ENCODE measurements around the gene GP1BB.

Gene GP1BB

DNA sequence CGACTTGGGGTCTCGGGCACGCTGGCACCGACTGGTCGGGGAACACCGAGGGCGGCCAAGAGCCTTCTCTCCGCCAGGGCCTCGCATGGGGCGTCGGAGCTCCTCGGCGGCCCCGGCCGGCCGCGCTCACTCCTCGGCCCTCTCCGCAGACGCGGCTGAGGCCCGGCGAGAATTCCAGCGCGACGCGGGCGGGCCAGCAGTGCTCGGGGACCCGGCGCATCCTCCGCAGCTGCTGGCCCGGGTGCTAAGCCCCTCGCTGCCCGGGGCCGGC, 42.8 kb downstream of the GP1BB start:
- TF ChIP-seq, protein P1, sequence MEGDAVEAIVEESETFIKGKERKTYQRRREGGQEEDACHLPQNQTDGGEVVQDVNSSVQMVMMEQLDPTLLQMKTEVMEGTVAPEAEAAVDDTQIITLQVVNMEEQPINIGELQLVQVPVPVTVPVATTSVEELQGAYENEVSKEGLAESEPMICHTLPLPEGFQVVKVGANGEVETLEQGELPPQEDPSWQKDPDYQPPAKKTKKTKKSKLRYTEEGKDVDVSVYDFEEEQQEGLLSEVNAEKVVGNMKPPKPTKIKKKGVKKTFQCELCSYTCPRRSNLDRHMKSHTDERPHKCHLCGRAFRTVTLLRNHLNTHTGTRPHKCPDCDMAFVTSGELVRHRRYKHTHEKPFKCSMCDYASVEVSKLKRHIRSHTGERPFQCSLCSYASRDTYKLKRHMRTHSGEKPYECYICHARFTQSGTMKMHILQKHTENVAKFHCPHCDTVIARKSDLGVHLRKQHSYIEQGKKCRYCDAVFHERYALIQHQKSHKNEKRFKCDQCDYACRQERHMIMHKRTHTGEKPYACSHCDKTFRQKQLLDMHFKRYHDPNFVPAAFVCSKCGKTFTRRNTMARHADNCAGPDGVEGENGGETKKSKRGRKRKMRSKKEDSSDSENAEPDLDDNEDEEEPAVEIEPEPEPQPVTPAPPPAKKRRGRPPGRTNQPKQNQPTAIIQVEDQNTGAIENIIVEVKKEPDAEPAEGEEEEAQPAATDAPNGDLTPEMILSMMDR (IDR thresholded peaks at IDR 0.05; ENCODE audit: insufficient read depth, low read length, missing control alignments): no peak
- ChIA-PET POLR2A (no interaction called here), CTCF (no interaction called here)
- no peak overlapping the region for H3K4me3 ChIP-seq (ENCODE audit: low read depth, low read length)
- DNase-seq (ENCODE audit: low read depth, low spot score): no peak

DNA sequence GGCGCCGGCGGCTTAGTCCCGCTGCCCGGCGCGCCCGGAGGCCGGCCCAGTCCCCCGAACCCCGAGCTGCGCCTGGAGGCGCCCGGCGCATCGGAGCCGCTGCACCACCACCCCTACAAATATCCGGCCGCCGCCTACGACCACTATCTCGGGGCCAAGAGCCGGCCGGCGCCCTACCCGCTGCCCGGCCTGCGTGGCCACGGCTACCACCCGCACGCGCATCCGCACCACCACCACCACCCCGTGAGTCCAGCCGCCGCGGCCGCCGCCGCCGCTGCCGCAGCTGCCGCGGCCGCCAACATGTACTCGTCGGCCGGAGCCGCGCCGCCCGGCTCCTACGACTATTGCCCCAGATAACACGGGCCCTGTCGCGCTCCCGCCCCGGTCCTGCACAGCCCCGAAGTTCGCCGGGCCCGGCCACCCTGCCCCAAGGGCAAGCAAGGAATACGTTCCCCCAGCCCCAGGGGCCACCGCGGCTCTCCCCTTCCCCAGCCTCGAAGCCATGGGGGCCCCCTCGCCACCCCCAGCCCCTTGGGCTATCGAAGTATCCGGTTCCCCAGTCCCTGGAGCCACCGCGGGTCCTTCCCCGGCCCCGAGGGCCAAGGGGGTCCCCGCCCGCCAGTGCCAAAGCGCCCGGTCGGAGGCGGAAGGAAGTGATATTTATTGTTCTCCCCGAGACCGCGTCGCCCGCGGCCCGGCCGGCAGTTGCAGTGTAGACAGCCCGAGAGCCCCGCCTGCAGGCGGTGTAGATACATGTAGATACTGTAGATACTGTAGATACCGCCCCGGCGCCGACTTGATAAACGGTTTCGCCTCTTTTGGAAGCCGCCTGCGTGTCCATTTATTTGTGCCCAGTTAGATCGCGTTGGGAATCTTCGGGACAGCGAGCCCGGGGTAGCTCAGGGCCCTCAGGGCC, 43.4 kb downstream of the GP1BB start:
- CTCF ChIA-PET: interaction anchor here (1.0 kb wide), 1 partner anchor 9 kb away, joined by 3 read pairs; no protein-coding TSS in a partner anchor
- TF ChIP-seq, protein P1 (IDR thresholded peaks at IDR 0.05; ENCODE audit: insufficient read depth, low read length, missing control alignments): no peak
- POLR2A ChIA-PET: no interaction called here
- H3K4me3 ChIP-seq (ENCODE audit: low read depth, low read length): no peak overlapping the region
- DNase-seq (ENCODE audit: low read depth, low spot score): no peak

DNA sequence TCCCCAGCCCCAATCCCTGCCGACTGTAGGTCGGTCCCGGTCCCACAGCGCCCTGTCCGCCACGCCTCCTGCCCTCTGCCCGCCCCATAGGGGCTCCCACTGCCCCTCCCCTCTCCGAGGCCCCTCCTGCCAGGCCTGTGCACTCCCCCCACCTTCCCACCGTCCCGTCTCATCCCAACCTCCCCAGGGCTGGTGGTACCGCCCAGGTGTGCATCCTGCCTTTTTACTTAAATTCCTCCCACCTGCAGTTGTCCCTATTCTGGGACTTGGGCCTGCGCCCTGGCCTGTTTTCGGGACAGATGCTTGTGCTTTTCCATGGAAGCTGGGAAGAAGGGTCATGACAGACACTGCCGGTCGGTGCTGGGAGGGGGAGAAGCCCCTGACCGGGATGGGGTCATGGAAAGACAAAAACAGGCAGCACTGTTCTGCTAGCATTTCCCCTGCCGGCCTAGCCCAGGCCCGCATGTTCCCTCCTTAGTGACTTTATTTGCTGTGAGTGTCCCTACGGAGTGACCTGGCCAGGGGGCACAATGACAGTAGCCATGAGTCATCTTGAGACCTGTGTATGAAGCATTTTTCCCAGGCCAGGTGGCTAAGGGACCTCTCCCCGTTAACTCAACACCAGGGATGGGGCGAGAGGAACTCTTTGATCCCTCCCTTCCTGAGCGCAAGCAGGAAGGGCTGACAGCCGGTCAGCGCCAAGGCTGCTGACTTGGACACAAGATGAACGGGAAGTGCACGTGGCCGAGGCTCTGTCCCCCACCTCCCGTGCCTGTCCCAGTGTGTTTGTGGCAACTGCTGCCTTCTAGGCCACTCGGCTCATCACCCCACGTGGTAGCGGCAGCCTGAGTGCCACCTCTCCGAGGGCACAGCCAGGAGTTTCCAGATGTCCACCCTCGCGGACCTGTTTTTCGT, 44.3 kb downstream of the GP1BB start:
- DNase-seq (ENCODE audit: low read depth, low spot score): no peak
- no peak overlapping the region for H3K4me3 ChIP-seq (ENCODE audit: low read depth, low read length)
- TF ChIP-seq, protein P1 (IDR thresholded peaks at IDR 0.05; ENCODE audit: insufficient read depth, low read length, missing control alignments): no peak
- ChIA-PET POLR2A (no interaction called here), CTCF (interaction anchor here (1.0 kb wide), 1 partner anchor 9 kb away, joined by 3 read pairs; no protein-coding TSS in a partner anchor)

DNA sequence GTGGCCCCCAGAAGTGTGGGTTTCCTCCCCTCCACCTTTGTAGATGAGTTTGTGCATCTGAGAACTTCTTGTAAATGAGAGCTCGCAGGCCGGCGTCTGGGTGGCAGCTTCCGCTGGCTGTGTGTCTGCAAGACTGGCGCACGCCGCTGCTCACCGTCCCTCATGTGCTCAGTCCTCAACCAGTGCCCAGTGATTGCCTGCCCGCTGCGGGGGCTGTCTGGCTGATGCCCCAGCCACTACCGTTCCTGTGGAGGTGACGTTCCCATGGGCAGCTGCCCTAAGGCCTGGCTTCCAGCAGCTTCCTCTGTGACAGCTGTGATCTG, 46.0 kb downstream of the GP1BB start:
- CTCF ChIA-PET: interaction anchor here (1.1 kb wide), 1 partner anchor 13 kb away, joined by 3 read pairs; no protein-coding TSS in a partner anchor
- TF ChIP-seq, protein P1 (IDR thresholded peaks at IDR 0.05; ENCODE audit: insufficient read depth, low read length, missing control alignments): no peak
- DNase-seq (ENCODE audit: low read depth, low spot score): no peak
- POLR2A ChIA-PET: no interaction called here
- no peak overlapping the region for H3K4me3 ChIP-seq (ENCODE audit: low read depth, low read length)

DNA sequence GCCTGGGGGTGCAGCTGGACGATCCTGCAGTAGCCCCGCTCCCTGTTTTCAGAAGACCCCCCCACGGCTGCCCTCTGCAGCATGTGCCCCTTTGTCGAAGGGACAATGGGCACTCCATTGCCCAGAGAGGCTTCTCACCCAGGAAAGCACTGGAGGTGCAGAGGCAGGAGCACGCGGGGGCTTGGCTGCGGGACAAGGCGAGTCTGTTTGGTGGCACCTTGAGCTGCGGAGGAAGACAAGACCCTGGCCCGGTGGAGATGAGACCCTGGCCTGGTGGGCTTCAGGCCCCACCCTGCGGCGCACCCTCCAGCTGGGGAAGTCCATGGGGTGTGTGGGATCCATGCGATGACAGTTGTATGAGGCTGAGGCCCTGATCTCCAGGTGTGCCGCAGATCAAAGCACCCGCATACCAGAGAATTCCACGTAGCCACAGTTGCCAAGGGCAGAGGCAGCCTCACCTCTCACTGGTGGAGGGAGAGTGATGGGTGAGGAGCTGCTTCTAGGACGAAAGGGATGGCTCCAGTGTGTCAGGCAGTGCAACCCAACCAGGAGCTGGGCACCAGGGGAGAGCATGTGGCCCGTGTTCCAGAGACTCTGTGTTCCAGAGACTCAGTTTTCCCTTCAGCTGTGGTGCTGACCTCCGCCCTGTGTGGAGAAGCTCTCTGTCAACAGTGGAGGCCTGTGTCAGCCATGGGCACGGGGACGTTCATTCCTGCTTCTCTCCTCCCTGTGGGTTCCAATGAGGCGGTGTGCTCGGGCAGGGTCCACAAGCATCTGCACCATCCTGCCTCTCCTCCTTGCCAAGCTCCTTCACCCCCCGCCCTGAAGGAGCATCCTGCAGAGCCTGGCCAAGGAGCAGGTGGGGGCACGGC, 47.2 kb downstream of the GP1BB start:
- POLR2A ChIA-PET: interaction anchor here (0.6 kb wide), 1 partner anchor 60 kb away, joined by 4 read pairs; no protein-coding TSS in a partner anchor
- CTCF ChIA-PET: interaction anchor here (2.1 kb wide), 2 partner anchors 8 to 40 kb away, joined by 5 to 10 read pairs; no protein-coding TSS in a partner anchor
- no peak overlapping the region for H3K4me3 ChIP-seq (ENCODE audit: low read depth, low read length)
- no peak for DNase-seq (ENCODE audit: low read depth, low spot score)
- TF ChIP-seq, protein P1 (IDR thresholded peaks at IDR 0.05; ENCODE audit: insufficient read depth, low read length, missing control alignments): no peak
